ENCODE results near the gene PHF21A.
"Not testable (repeated sequence)": the region's sequence is repeated elsewhere in the genome, so short reads cannot be mapped to it uniquely, and the experiment has no call there.

The PHF21A gene

DNA sequence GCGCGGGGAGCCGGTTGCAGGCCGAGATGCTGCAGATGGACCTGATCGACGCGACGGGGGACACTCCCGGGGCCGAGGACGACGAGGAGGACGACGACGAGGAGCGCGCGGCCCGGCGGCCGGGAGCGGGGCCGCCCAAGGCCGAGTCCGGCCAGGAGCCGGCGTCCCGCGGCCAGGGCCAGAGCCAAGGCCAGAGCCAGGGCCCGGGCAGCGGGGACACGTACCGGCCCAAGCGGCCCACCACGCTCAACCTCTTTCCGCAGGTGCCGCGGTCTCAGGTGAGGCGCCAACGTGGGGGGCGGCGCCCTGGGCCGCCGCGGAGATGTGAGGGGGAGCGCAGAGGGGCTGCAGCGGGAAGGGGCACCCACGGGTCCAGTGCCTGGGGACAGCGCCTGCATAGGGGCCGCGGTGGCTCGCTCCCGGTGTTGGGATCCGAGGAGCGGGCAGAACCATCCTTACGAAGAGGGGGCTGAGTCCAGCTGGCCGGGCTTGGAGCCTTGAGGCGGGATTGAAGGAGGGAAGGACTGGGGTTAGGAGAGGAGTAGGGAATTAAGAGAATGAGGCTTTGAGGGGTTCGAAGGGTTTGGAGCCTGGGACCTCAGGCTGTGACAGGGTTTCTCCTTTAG is 221.0 kb downstream of the PHF21A start:
- in situ Hi-C loops (cut with MboI; ENCODE audit: low pct_unique_long_range_greater_than_20kb, low sequenced_read_pairs); DNase-seq: not testable (repeated sequence)

GRCh38 chr11:45899448-45900174 is 221.6 kb downstream of the PHF21A start:
- peak; percentile 57 for DNase-seq
- in situ Hi-C loops (cut with MboI; ENCODE audit: low pct_unique_long_range_greater_than_20kb, low sequenced_read_pairs): no loop called here

GRCh38 chr11:45899086-45899447 is 222.2 kb downstream of the PHF21A start:
- DNase-seq: no peak
- in situ Hi-C loops (cut with MboI; ENCODE audit: low pct_unique_long_range_greater_than_20kb, low sequenced_read_pairs): no loop called here

DNA sequence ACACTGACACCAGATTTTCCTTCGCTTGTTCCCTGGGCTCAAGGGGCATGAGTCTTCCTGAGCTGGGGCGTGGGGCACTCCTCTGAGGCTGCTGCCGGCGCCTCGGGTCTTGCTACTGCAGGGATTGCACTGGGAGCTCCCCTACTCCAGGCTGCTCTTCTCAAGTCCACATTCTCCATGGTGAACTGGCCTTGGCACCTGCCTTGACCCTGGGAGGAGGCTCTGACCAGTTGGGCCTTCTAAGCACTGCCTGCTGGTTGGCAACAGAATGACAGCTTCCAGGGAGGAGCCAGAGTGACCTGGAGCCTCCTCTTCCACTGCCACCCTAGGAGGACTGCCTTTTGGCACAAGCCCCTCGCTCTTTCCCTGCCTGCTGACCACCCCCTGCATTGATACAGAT is 223.7 kb downstream of the PHF21A start:
- in situ Hi-C loops (cut with MboI; ENCODE audit: low pct_unique_long_range_greater_than_20kb, low sequenced_read_pairs): no loop called here
- no peak for DNase-seq

GRCh38 chr11:45896422-45896984 is 224.8 kb downstream of the PHF21A start:
- in situ Hi-C loops (cut with MboI; ENCODE audit: low pct_unique_long_range_greater_than_20kb, low sequenced_read_pairs): no loop called here
- DNase-seq: no peak

DNA sequence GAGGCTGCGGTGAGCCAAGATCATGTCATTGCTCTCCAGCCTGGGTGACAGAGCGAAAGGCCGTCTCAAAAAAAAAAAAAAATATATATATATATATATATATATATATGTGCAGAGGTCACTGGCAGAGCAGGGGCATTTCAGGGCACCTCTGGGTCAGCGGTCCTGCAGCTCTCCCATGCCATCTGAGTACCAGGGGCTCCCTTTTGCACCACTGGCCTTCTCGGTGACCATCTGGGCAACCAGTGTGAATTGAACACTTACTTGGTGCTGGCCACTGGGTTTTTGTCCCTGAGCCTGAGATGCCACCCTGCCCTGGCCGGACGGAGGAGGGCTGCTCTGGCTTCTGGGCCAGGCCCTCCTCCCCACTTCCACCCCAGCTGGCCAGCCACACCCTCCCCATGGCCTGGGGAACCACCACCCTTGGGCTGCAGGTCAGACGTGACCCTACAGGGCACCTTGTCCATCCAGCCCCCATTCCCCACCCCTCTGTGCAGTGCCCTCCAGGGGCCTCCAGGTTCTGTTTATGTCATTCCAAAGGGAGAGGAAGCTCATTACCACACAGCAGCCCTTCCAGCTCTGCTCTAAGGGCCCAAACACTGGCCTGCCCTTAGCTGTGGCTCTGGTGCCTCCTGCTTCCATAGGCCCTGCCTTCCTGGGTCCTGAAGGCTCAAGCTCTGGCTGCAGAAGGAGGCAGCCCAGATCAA is 225.5 kb downstream of the PHF21A start:
- DNase-seq: no peak
- in situ Hi-C loops (cut with MboI; ENCODE audit: low pct_unique_long_range_greater_than_20kb, low sequenced_read_pairs): no loop called here

GRCh38 chr11:45894555-45895247 is 226.6 kb downstream of the PHF21A start:
- in situ Hi-C loops (cut with MboI; ENCODE audit: low pct_unique_long_range_greater_than_20kb, low sequenced_read_pairs): no loop called here
- no peak for DNase-seq

DNA sequence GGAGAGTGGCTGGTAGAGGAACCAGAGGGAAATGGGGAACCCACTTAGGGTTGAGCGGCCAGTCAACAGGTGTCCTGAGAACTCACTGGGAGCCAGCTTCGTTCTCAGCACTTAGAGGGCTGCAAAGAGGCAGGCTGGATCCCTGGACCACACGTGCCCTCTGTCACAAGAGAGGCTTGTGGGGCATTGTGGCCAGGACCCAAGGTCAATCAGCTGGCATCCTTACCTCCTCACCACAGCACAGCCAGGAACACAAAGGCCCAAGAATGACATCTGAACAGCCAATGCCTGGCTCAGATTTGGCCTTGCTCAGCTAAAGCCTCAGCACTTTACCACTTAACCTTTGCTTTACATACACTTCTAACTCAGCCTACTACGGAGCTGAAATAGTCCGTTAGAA is 228.4 kb downstream of the PHF21A start:
- DNase-seq: no peak
- in situ Hi-C loops (cut with MboI; ENCODE audit: low pct_unique_long_range_greater_than_20kb, low sequenced_read_pairs): no loop called here

DNA sequence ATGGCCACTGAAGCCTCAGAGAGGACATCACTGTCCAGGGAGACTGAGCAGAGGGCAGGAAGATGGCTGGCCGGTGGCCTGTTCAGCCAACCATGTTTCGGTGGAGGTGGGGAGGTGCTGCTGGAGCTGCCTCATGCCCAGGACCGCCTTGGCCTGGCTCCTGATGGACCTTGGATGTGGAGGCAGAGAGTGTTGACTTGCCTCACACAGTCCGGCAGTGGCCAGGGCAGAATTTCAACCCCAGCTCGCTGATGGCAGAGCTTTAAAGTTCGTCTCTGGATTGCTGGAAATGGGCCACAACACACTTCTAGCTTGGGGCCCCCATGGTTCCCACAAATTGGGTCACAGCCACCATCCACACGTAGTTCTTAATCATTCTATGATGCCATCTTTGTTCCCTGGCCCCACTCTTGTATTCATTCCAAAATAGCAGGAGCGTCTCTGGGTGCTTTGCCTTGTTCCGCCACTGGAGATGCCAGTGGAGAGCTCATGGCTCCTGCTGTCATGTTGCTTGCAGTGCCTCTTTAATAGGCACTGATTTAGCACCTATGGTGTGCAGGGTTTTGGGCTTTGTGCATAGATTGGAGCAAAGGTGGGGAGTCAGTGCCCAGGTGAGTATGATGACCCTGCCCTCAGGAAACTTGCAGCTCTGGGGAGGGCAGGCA is 230.2 kb downstream of the PHF21A start:
- DNase-seq: no peak
- in situ Hi-C loops (cut with MboI; ENCODE audit: low pct_unique_long_range_greater_than_20kb, low sequenced_read_pairs): no loop called here

GRCh38 chr11:45889966-45890365 is 231.3 kb downstream of the PHF21A start:
- DNase-seq: no peak
- in situ Hi-C loops (cut with MboI; ENCODE audit: low pct_unique_long_range_greater_than_20kb, low sequenced_read_pairs): no loop called here

DNA sequence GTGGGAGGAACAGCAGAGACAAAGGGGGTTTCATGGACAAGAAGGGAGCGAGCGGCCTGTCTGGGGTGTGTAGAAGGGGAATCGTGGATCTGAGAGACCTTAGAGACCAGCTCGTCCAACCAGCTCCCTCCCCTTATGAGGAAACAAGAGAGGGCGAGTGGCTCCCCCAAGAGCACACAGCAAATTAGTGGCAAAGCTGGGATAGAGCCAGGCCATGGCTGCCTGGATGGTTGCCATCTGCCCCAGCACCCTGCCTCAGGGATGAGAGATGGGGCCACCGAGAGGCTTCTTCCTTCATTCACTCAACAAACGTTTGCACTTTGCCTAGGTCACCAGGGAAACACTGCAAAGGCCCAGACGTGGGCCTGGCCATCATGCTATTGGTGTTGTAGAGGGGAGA is 231.7 kb downstream of the PHF21A start:
- no peak for DNase-seq
- in situ Hi-C loops (cut with MboI; ENCODE audit: low pct_unique_long_range_greater_than_20kb, low sequenced_read_pairs): no loop called here

DNA sequence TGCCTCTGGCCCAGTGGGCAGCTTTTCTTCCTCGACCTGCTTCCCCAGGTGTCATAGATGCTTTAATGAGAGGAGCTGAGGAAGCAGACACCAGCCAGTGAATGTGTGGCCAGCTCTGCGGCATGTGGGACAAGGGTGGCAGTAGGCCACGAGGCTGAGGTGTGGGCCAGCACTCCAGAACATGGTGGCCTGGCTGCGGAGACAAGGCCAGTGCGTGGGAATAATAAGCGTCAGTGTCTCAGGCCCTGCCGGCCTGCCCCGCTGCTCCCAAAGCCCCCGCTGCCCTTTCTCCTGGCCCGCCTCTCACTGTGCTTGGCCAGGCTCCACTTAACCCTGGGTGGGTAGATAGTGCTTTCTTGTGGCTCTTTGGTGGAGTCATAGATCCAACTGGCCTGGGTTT is 233.7 kb downstream of the PHF21A start:
- in situ Hi-C loops (cut with MboI; ENCODE audit: low pct_unique_long_range_greater_than_20kb, low sequenced_read_pairs): no loop called here
- DNase-seq: no peak

- in situ Hi-C loops (cut with MboI; ENCODE audit: low pct_unique_long_range_greater_than_20kb, low sequenced_read_pairs): no loop called here
- no peak for DNase-seq
These were observed 234.3 kb downstream of the PHF21A start for GRCh38 chr11:45886816-45887520.

GRCh38 chr11:45885921-45886721 is 235.1 kb downstream of the PHF21A start:
- DNase-seq: no peak
- in situ Hi-C loops (cut with MboI; ENCODE audit: low pct_unique_long_range_greater_than_20kb, low sequenced_read_pairs): no loop called here

DNA sequence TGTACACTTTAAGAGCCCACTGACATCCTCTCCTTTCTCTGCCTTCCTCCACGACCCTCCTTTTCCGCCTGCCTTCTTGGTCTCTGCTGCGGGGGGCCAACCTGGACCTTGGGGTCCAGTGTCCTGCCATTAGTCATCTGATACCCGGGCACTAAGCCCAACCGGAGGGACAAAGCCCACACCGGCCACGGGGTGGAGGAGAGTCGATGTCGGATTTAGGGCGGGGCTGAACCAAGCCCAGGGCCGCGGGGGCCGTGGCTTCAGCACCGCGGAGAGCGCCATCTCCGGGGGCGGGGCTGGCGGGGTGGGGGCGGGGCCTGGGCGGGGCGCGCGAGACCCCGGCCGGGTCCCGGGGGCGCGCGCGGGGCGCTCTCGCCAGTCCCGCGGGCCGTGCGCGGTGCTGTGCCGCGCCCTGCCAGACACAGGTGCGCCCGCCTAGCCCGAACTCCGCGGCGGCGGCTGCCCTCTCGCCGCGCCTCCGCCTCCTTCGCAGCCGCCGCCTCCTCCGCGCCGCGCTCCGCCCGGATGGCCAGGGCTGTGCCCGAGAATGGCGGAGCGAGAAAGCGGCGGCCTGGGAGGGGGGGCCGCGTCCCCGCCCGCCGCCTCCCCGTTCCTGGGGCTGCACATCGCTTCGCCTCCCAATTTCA is 235.9 kb downstream of the PHF21A start, which contains the start of gene MAPK8IP1:
MAPK8IP1 (plus strand) TSS at position 378 of the 647 bp plus-strand sequence; CDS start at position 548, 170 bp downstream.
- DNase-seq: peak; percentile 26
- in situ Hi-C loops (cut with MboI; ENCODE audit: low pct_unique_long_range_greater_than_20kb, low sequenced_read_pairs): no loop called here

GRCh38 chr11:45884596-45885185 is 236.6 kb downstream of the PHF21A start:
- in situ Hi-C loops (cut with MboI; ENCODE audit: low pct_unique_long_range_greater_than_20kb, low sequenced_read_pairs): no loop called here
- DNase-seq: no peak
